ENCODE data around the gene TAF1B. TPM values are rescaled to one million over a fixed set of nuclear protein-coding genes. Genes with fewer than 3 reads are reported as not detected.
A peak's percentile ranks its signal among the peaks of the same experiment; 100 is the strongest.

Gene TAF1B
- total RNA-seq, 2 donors from 2014 or later, result 4.0 to 6.1 TPM

DNA sequence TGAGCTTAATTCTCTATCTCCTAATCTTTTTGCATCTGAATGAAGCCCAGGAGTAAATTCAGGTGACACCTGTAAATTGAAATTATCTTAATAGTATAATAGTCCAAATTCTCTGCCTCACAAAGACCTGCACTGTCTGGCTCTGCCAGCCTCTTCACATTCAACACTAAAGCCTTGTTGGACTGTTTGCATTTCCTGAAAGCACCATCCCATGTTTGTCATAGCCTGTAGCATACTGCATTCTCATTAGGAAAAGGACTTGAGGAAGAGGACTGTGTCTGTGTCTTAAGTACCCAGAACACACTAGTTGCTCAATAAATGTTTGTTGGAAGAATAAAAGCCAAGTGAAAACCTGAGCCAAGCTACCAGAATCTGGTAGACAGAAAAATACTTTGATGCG lies 65.4 kb downstream of the TAF1B start:
- H3K36me3 ChIP-seq, result peaks cover 14% of the 10 kb centered on the region
- no peaks in the 10 kb centered on the region for H3K27me3 ChIP-seq
- no peaks in the 10 kb centered on the region for H3K4me1 ChIP-seq
- H3K27ac ChIP-seq, result no peak overlapping the region
- H3K9me3 ChIP-seq, result no peaks in the 10 kb centered on the region
- no peak overlapping the region for H3K4me3 ChIP-seq
- no peak for DNase-seq (ENCODE audit: low spot score)
- TF ChIP-seq, protein P1, sequence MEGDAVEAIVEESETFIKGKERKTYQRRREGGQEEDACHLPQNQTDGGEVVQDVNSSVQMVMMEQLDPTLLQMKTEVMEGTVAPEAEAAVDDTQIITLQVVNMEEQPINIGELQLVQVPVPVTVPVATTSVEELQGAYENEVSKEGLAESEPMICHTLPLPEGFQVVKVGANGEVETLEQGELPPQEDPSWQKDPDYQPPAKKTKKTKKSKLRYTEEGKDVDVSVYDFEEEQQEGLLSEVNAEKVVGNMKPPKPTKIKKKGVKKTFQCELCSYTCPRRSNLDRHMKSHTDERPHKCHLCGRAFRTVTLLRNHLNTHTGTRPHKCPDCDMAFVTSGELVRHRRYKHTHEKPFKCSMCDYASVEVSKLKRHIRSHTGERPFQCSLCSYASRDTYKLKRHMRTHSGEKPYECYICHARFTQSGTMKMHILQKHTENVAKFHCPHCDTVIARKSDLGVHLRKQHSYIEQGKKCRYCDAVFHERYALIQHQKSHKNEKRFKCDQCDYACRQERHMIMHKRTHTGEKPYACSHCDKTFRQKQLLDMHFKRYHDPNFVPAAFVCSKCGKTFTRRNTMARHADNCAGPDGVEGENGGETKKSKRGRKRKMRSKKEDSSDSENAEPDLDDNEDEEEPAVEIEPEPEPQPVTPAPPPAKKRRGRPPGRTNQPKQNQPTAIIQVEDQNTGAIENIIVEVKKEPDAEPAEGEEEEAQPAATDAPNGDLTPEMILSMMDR (IDR thresholded peaks at IDR 0.05), result no peak

DNA sequence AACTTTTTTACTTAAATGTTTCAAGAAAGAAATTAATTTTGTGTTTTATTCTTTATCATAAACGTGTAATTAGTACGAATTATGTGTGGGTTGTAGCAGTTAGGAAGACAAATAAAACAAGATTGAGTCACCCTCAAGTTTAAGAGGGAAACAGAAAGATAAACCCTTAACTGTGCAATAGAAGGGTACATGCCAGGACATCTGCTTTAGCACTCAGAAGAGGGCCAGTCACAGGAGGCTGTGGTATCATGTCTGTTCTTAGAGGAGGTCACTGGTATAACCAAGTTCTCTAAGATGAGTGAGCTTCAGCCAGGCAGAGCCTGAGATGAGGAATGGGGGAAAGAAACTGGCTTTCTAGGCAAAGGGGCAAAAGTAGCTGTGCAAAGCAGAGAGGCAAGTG lies 65.8 kb downstream of the TAF1B start:
- no peak overlapping the region for H3K27ac ChIP-seq
- no peaks in the 10 kb centered on the region for H3K27me3 ChIP-seq
- peaks cover 18% of the 10 kb centered on the region for H3K36me3 ChIP-seq
- no peak overlapping the region for H3K4me3 ChIP-seq
- no peaks in the 10 kb centered on the region for H3K9me3 ChIP-seq
- TF ChIP-seq, protein P1 (IDR thresholded peaks at IDR 0.05), result no peak
- no peak for DNase-seq (ENCODE audit: low spot score)
- no peaks in the 10 kb centered on the region for H3K4me1 ChIP-seq

DNA sequence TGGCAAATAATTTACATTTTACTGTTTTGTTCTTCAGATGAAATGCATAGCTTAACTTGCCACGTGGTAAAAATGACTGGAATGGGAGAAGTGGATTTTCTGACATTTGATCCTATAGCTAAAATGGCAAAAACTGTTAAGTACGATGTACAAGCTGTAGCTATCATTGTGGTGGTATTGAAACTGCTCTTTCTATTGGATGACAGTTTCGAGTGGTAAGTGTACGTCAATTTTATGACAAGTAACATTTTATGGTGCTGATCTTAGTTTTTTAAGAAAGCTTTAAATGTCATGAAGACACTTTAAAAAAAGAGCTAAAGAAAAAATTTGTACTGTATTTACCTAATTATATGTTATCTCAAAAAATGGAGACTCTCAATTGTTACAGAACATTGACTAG lies 67.4 kb downstream of the TAF1B start:
- Histone ChIP-seq H3K36me3 (peaks cover 13% of the 10 kb centered on the region), H3K4me1 (no peaks in the 10 kb centered on the region), H3K9me3 (no peaks in the 10 kb centered on the region), H3K27me3 (no peaks in the 10 kb centered on the region), H3K4me3 (no peak overlapping the region), H3K27ac (no peak overlapping the region)
- DNase-seq (ENCODE audit: low spot score), result no peak
- TF ChIP-seq, protein P1 (IDR thresholded peaks at IDR 0.05), result no peak

DNA sequence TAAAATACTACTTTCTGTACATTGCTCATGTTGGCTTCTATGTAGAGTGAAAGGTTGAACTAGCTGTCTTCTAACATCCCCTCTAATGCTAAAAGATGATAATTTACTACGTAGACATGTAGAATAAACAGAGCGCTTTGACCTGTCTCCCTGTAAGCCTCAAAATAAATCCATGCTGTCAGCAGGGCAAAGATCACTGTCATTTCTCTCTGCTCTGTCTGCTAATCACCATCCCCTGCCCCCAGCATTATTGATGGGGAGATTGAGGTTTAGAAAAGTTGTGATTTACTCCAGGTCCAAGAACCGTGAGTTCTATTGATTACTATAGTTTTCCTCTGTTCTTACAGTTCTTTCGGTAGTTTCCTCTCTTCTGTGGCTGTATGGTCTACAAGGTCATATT lies 69.2 kb downstream of the TAF1B start:
- Histone ChIP-seq H3K4me3 (no peak overlapping the region), H3K27me3 (no peaks in the 10 kb centered on the region), H3K9me3 (no peaks in the 10 kb centered on the region), H3K4me1 (no peaks in the 10 kb centered on the region), H3K27ac (no peak overlapping the region), H3K36me3 (peaks cover 13% of the 10 kb centered on the region)
- no peak for DNase-seq (ENCODE audit: low spot score)
- TF ChIP-seq, protein P1 (IDR thresholded peaks at IDR 0.05), result no peak

DNA sequence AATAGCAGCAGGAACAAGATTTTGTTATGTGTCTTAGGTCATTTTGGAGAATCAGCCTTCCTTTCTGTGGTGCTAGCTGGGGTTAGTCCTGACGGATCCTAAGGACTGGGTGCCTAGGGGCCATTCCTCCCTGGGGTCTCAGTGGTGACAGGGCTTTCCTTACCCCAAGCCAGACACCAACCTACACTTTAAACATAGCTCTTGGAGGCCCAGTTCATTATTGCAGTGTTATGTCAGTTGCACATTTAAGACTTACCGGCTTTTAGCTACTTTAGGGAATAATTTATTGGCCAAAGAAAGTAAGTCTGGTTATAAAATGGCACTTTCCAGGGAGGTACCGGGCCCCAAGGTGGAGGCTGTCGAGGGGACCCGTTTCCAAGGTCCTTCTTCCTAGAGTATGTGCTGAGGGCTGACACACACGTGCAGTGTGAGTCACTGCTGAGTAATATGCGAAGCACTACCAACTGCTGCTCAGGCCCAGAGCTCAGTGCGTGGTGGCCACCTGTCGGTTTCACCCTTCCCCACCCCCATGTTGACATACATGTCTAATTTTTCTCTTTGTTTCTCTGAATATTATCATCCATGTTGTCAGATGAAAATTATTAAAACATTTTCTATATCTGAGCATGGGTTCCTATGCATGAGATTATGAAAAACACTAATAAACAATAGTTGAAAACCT lies 71.3 kb downstream of the TAF1B start:
- peaks cover 13% of the 10 kb centered on the region for H3K36me3 ChIP-seq
- H3K9me3 ChIP-seq, result no peaks in the 10 kb centered on the region
- no peak for DNase-seq (ENCODE audit: low spot score)
- H3K4me1 ChIP-seq, result no peaks in the 10 kb centered on the region
- TF ChIP-seq, protein P1 (IDR thresholded peaks at IDR 0.05), result no peak
- no peak overlapping the region for H3K4me3 ChIP-seq
- H3K27ac ChIP-seq, result no peak overlapping the region
- no peaks in the 10 kb centered on the region for H3K27me3 ChIP-seq

DNA sequence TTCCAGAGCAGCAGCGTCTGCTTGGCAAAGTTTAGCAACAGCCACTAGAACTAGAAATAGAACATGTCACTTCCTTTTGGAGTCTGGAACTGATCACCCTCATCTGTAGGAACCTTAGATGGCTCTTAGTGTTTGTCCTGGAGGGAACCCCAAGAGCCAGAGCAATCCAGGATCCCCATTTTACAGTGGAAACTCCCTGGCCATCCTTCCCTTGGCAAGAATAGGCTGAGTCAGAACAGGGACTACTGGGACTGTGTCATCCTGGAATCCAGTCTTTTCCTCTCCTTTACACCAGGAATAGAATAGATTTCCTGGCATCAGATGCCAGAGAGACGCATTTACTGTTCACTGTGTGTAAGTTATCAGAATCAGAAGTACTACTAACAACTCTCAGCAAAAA lies 75.0 kb downstream of the TAF1B start:
- no peaks in the 10 kb centered on the region for H3K27me3 ChIP-seq
- DNase-seq (ENCODE audit: low spot score), result no peak
- peak overlapping the region; percentile 37 to 60 for H3K27ac ChIP-seq
- H3K36me3 ChIP-seq, result peaks cover 9% of the 10 kb centered on the region
- H3K9me3 ChIP-seq, result no peaks in the 10 kb centered on the region
- TF ChIP-seq, protein P1 (IDR thresholded peaks at IDR 0.05), result no peak
- no peaks in the 10 kb centered on the region for H3K4me1 ChIP-seq
- no peak overlapping the region for H3K4me3 ChIP-seq

All from right atrium auricular region (tissue), 2 donors.